Skeletal muscle cell (primary cell): Measurements from ENCODE around the gene TOMM5.
"Not testable (repeated sequence)": the region's sequence is repeated elsewhere in the genome, so short reads cannot be mapped to it uniquely, and the experiment has no call there.

Experiments
- DNase-seq: peaks from one replicate; pipeline ENCODE4 v3.0.0-alpha.2; 2010; ENCODE audit warnings: low read depth
- H3K4me3 ChIP-seq: 2 replicates; pipeline ENCODE4 v1.5.1; 2011; ENCODE audit warnings: low read depth, mild to moderate bottlenecking, control low read depth, low read length, moderate library complexity

The TOMM5 gene

GRCh38 chr9:37617832-37618231 is 25.4 kb upstream of the TOMM5 start:
- DNase-seq, result no peak
- H3K4me3 ChIP-seq, result no peak overlapping the region

GRCh38 chr9:37617161-37617560 is 24.8 kb upstream of the TOMM5 start:
- DNase-seq, result no peak
- H3K4me3 ChIP-seq, result no peak overlapping the region

GRCh38 chr9:37611961-37612360 is 19.6 kb upstream of the TOMM5 start:
- no peak overlapping the region for H3K4me3 ChIP-seq
- DNase-seq, result no peak

DNA sequence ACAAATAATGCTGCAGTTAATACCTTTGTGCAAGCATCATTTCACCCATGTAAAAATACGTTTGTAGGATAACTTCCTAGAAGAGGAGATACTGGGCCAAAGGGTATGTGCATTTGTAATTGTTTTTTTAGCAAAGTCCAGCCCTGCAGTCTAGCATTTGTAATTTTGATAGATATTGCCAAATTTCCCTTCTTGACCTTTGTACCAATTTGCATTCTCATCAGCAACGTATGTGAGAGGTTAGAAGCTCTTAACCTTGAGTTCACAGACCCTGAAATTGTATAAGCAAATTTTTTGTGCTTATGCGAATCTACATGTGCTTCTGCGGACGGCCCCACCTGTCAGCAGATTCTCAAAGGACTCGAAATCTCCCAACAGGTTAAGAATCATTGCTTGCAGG is 18.6 kb upstream of the TOMM5 start:
- DNase-seq, result no peak
- H3K4me3 ChIP-seq, result no peak overlapping the region

DNA sequence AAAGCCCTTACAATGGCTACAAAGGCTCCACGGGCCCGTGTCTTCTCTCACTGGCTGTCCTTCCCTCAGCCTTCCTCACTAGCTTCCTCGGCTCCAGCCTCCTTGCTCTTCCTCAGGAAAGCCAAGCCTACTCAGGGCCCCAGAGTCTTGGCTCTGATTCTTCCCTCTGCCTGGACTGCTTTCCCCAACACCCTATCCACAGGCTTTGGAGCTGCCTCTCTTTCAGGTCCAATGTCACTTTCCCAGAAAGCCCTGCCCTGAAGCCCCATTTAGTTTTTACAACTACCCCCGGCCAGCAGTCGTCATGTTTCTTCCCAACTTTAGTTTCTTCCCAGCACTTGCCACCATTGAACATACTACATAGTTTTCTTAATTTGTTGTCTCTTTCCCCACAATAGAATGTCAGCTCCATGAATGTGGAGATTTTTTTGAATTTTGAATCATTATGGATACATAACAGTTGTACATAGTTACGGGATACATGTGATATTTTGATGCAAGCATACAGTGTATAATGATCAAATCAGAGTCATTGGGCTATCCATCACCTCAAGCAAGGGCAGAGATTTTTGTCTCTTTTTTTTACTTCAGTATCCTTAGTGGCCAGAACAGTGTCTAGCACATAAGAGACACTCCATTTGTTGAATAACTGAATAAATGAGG is 17.5 kb upstream of the TOMM5 start:
- no peak overlapping the region for H3K4me3 ChIP-seq
- DNase-seq, result no peak

GRCh38 chr9:37608250-37608649 is 15.9 kb upstream of the TOMM5 start:
- H3K4me3 ChIP-seq, result no peak overlapping the region
- DNase-seq, result no peak

DNA sequence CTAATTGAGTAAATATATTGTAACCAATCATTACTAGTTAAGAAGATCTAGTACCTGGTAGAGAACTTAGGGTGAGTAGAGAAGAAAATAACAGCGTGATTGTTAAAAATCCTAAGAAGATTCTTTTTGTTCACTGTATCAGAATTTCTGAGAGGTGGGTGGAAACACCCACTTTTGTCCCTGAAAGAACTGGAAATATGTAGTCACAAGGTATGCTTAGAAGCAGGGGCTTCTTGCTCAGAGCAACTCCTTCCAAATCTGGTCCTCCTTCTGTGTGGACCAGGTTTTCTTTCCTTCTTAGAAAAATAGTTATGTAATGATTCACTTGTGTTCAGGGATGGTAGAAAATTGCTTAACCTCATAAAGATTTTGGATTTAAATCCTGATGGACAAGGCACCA is 11.9 kb upstream of the TOMM5 start:
- DNase-seq, result no peak
- H3K4me3 ChIP-seq, result no peak overlapping the region

DNA sequence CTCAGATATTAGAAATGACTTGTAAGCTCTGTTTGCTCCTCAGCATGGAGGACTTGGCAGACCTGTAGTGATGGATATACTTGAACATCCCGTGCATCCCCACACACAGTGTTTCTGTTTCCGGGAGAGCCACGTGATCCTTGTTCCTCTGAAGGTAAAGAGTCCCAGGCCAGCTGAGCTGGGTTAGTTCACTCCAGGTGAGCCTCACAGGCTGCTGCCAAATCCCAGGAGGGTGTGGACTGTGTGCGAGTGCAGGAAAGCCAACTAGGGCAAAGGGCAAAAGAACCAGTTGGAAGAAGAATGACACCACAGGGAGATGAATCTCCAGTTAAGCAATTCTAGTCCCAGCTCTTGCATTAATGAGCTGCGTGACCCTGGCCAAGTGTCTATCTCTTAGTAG is 10.4 kb upstream of the TOMM5 start:
- no peak for DNase-seq
- H3K4me3 ChIP-seq, result no peak overlapping the region

GRCh38 chr9:37602061-37602460 is 9.7 kb upstream of the TOMM5 start:
- not testable (repeated sequence) for H3K4me3 ChIP-seq, DNase-seq

DNA sequence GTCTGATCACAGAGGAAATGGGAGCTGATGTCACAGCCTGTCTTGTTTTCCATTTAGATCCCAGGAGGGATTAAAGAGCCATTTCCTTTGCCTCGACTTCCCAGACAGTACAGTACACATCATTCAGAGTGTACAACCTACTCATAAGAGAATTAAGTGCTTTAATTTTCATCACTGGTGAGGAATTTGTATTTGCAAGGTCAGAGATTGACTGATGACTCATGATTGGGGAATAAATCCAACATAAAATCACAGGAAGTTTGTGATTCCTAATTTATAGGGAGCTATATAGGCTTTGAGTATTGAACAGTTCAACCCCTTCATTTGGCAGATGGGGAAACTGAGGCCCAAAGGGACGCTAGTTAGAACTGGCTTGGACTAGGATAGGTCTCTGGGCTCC is 4.1 kb upstream of the TOMM5 start:
- DNase-seq, result no peak
- no peak overlapping the region for H3K4me3 ChIP-seq

DNA sequence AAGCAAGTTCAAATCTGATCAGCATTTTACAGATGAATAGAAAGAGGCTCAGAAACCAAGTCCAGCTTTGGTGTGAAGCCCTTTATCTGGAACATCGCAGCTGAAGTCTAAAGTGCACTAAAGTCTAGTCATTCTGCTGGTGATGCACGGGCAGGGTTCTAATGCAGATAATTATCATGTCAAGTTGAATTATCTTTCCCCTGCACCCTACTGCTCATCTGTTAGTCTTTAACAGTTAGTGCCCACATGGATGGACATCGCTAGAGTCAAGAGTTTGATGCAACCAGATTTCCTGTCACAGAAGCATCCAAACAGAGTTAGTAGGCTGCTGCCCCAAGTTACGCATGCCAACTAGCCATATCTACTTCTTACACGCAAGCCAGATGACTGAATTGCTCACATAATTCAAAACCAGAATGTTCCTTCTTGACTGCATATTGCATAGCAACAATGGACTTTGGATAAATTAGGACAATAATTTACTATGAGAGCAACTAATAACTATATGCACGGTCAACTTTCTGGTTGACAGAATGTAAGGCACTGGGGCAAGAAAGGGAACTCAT is 1.6 kb upstream of the TOMM5 start:
- H3K4me3 ChIP-seq, result no peak overlapping the region
- DNase-seq, result no peak

DNA sequence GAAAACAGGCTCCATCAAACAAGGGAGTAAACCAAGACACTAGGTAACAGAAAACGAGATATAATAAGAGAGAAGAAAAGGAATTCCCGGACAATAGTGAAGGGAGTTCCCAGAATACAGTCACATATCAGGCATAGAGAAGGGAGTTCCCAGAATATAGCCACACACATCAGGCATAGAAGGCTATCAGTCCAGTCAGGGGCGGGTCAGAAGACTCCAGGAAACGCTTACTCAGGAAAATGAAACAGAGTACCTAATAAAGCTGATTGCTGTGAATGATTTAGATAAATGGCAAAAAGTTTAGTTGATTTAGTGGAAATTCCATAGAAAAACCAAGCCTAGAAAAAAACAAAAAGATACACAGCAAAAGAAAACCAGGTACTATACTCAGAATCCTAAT is 4.9 kb downstream of the TOMM5 start:
- DNase-seq, result no peak
- no peak overlapping the region for H3K4me3 ChIP-seq

- DNase-seq, result no peak
- no peak overlapping the region for H3K4me3 ChIP-seq
Observed at GRCh38 chr9:37583522-37584121, 8.8 kb downstream of the TOMM5 start.

GRCh38 chr9:37582548-37583157 is 9.7 kb downstream of the TOMM5 start:
- no peak for DNase-seq
- no peak overlapping the region for H3K4me3 ChIP-seq

- H3K4me3 ChIP-seq, result peak within 1 kb of the TSS; percentile 73
- DNase-seq, result peak; percentile 48
Observed at GRCh38 chr9:37575921-37576721, 16.3 kb downstream of the TOMM5 start, which contains the start of gene FBXO10. FBXO10 (minus strand) TSS chr9:37576380; CDS start chr9:37541768, 34,612 bp downstream.

GRCh38 chr9:37575511-37575914 is 16.9 kb downstream of the TOMM5 start:
- H3K4me3 ChIP-seq, result peak overlapping the region; percentile 73
- DNase-seq, result no peak

DNA sequence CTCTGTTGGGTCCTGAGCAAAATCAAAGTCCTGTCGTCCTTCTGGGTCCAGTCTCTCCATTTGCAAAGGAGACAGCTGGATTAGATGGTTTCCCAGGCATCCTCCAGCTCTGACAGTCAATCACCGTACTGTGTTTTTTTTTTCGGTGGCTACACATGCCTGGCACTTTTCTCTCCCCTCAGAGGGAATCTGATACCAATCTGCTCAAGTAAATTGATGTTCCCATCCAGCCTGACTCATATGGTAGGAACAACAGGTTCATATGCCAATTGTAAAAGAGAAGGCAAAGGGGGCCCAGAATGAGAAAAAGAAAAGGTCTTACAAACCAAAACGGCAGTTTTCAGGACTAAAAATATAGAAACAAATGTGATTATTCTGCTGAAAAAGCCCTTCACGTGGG is 17.4 kb downstream of the TOMM5 start:
- peak; percentile 44 for DNase-seq
- peak overlapping the region; percentile 73 for H3K4me3 ChIP-seq

GRCh38 chr9:37574241-37574721 is 18.1 kb downstream of the TOMM5 start:
- peak; percentile 44 for DNase-seq
- H3K4me3 ChIP-seq, result peak overlapping the region; percentile 28

DNA sequence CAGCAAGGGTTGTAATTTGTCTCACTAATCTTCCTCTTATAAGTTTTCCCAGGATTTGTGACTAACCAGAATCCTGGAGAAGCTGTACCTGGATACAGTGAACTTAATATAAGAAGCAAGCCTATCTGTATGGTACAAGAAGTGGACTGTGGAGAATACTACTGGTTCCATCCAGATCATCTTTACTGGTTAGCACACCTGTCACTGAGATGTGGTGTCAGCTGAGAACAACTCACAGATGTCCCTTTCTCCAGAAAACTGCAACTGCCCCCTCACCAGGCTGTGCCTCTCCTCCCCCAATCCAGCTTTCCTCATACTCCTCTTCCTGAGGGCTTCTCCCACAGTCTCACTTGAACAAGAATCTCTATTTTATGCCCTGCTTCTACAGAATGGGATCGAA is 21.1 kb downstream of the TOMM5 start:
- DNase-seq, result no peak
- no peak overlapping the region for H3K4me3 ChIP-seq

DNA sequence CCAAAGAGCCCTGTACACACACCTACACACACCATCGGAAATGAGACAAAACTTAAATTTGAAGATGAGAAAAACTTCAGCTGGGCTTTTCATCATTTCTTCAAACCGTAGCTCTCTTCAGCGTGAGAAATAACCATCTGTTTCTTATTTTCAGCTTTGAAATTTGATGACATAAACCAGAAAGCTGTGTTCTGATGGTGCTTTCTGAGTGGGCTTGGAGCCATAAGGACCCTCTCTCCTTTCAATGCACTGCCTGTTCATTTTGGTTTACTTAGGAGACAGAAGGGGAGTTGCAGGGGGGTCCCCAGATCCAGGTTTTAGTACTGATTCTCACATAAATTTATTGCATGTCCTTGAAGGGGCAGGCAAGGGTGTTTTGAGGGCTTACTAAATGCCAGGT is 25.7 kb downstream of the TOMM5 start:
- no peak overlapping the region for H3K4me3 ChIP-seq
- no peak for DNase-seq
